SK-N-SH (cell line): Measurements from ENCODE around the gene PCSK6. TPM values are rescaled to one million over a fixed set of nuclear protein-coding genes. Genes with fewer than 3 reads are reported as not detected.

Experiments
- CTCF ChIA-PET: fragments of 300-600, 350-600 bp; formaldehyde crosslinking; extraction: SDS; loops from one replicate; lab custom pipeline; 2021; lab: Yijun Ruan, JAX
- POLR2A ChIA-PET: fragments of 350-600 bp; sonication (Branson Sonifier 250); formaldehyde crosslinking; extraction: SDS; loops from one replicate; lab custom pipeline; 2020; ENCODE audit warnings: antibody characterized with exemption, inconsistent platforms; lab: Yijun Ruan, JAX
- DNase-seq: peaks from one replicate; pipeline ENCODE4 v3.0.0; 2012
- H2AFZ ChIP-seq: fragments of 200-600 bp; sonication (generic); 2 replicates; pipeline ENCODE4 v1.8.1; 2016; ENCODE audit warnings: antibody characterized with exemption, mild to moderate bottlenecking, low read depth
- H3F3A ChIP-seq: fragments of 200-600 bp; sonication (generic); replicated peaks from 2 replicates; pipeline ENCODE3; 2016; ENCODE audit warnings: antibody characterized with exemption, mild to moderate bottlenecking; ENCODE audit not compliant: insufficient read depth
- H3K27ac ChIP-seq, 2 experiments: fragments of 200-500 bp in 1 of 2; fragments of 200-600 bp in 1 of 2; sonication (Bioruptor generic) in 1 of 2; sonication (generic), shearing (Covaris generic) in 1 of 2; 2 replicates each; pipeline versions ENCODE4 v1.5.1 to v1.6.1; 2014 to 2016; ENCODE audit warnings: low read depth in 2 of 2, inconsistent platforms in 1 of 2, low read length in 1 of 2, mild to moderate bottlenecking in 1 of 2, mixed read lengths in 1 of 2
- H3K27me3 ChIP-seq: fragments of 200-600 bp; sonication (generic), shearing (Covaris generic); 2 replicates; pipeline ENCODE4 v1.6.1; 2016; ENCODE audit warnings: mixed run types; ENCODE audit not compliant: insufficient read depth
- H3K36me3 ChIP-seq, 2 experiments: fragments of 200-500 bp in 1 of 2; fragments of 200-600 bp in 1 of 2; sonication (Bioruptor generic) in 1 of 2; sonication (generic) in 1 of 2; replicated peaks in 1 of 2; 2 replicates each; pipeline versions ENCODE3 to v1.5.1; 2014 to 2016; ENCODE audit warnings: low read length in 1 of 2, mild to moderate bottlenecking in 1 of 2; ENCODE audit not compliant: insufficient read depth in 2 of 2, control insufficient read depth in 1 of 2
- H3K4me1 ChIP-seq, 2 experiments: fragments of 200-500 bp in 1 of 2; fragments of 200-600 bp in 1 of 2; sonication (Bioruptor generic) in 1 of 2; sonication (generic), shearing (Covaris generic) in 1 of 2; 2 replicates each; pipeline versions ENCODE4 v1.5.1 to v1.6.1; 2014 to 2016; ENCODE audit warnings: low read depth in 1 of 2, low read length in 1 of 2, mixed run types in 1 of 2; ENCODE audit not compliant: insufficient read depth in 2 of 2, control insufficient read depth in 1 of 2
- H3K4me2 ChIP-seq: fragments of 200-600 bp; sonication (generic), shearing (Covaris generic); 2 replicates; pipeline ENCODE4 v1.6.1; 2017; ENCODE audit warnings: mixed run types
- H3K4me3 ChIP-seq, 2 experiments: fragments of 200-500 bp in 1 of 2; fragments of 200-600 bp in 1 of 2; sonication (Bioruptor generic) in 1 of 2; sonication (generic), shearing (Covaris generic) in 1 of 2; 2 replicates each; pipeline versions ENCODE4 v1.5.1 to v1.8.1; 2014 to 2016; ENCODE audit warnings: low read depth in 2 of 2, inconsistent platforms in 1 of 2, low read length in 1 of 2, mild to moderate bottlenecking in 1 of 2, mixed read lengths in 1 of 2, moderate library complexity in 1 of 2
- H3K79me2 ChIP-seq: fragments of 200-600 bp; sonication (generic); 2 replicates; pipeline ENCODE4 v1.8.1; 2017; ENCODE audit warnings: mild to moderate bottlenecking; ENCODE audit not compliant: insufficient read depth
- H3K9ac ChIP-seq: fragments of 200-600 bp; sonication (generic); 2 replicates; pipeline ENCODE4 v1.6.1; 2017; ENCODE audit warnings: mixed run types
- H3K9me2 ChIP-seq: fragments of 200-600 bp; sonication (generic); 2 replicates; pipeline ENCODE4 v1.6.1; 2017; ENCODE audit warnings: mixed run types
- H3K9me3 ChIP-seq: fragments of 200-600 bp; sonication (generic); 2 replicates; pipeline ENCODE4 v1.6.1; 2017; ENCODE audit warnings: mixed run types, mild to moderate bottlenecking, moderate library complexity
- H4K20me1 ChIP-seq: fragments of 200-600 bp; sonication (generic); 2 replicates; pipeline ENCODE4 v1.6.1; 2017; ENCODE audit warnings: mild to moderate bottlenecking, mixed run types; ENCODE audit not compliant: insufficient read depth
- EZH2phosphoT487 ChIP-seq: fragments of 200-600 bp; sonication (generic); IDR thresholded peaks from 2 replicates; pipeline ENCODE4 v1.6.1; 2017; ENCODE audit warnings: low read depth, mixed run types, mild to moderate bottlenecking, antibody characterized with exemption, moderate library complexity, borderline replicate concordance
- FOSL2 ChIP-seq: IDR thresholded peaks from 2 replicates; pipeline ENCODE4 v1.4.0; 2012; ENCODE audit warnings: low read depth, mild to moderate bottlenecking, moderate library complexity, borderline replicate concordance
- GABPA ChIP-seq: IDR thresholded peaks from 2 replicates; pipeline ENCODE4 v1.4.0; 2012; ENCODE audit warnings: low read depth, mild to moderate bottlenecking
- GATA2 ChIP-seq: sonication (generic); formaldehyde crosslinking; IDR thresholded peaks from 2 replicates; pipeline ENCODE4 v1.5.0; 2020; ENCODE audit warnings: mild to moderate bottlenecking, missing genetic modification reagents
- JUND ChIP-seq: IDR thresholded peaks from 2 replicates; pipeline ENCODE4 v1.4.0; 2012
- MXI1 ChIP-seq: IDR thresholded peaks from 2 replicates; pipeline ENCODE4 v1.6.1; 2012; ENCODE audit warnings: mild to moderate bottlenecking, low read depth, low read length, improper control_type of control experiment
- PBX3 ChIP-seq: IDR thresholded peaks from 2 replicates; pipeline ENCODE4; 2012
- POLR2AphosphoS5 ChIP-seq: IDR thresholded peaks from 2 replicates; pipeline ENCODE4 v1.6.1; 2012; ENCODE audit warnings: low read depth, low read length
- RAD21 ChIP-seq: IDR thresholded peaks from 2 replicates; pipeline ENCODE4 v1.6.1; 2012; ENCODE audit warnings: mild to moderate bottlenecking, low read length
- RFX5 ChIP-seq: IDR thresholded peaks from 2 replicates; pipeline ENCODE4 v1.6.1; 2012; ENCODE audit warnings: mild to moderate bottlenecking, improper control_type of control experiment, low read length
- SMC3 ChIP-seq: IDR thresholded peaks from 2 replicates; pipeline ENCODE4 v1.6.1; 2012; ENCODE audit warnings: low read depth, low read length, improper control_type of control experiment
- TAF1 ChIP-seq: IDR thresholded peaks from 2 replicates; pipeline ENCODE4 v1.6.1; 2012; ENCODE audit warnings: low read depth, mild to moderate bottlenecking, low read length, moderate library complexity, borderline replicate concordance
- TCF12 ChIP-seq: IDR thresholded peaks from 2 replicates; pipeline ENCODE4 v1.4.0; 2012
- USF2 ChIP-seq: fragments of 150-350 bp; IDR thresholded peaks from 2 replicates; pipeline ENCODE4 v1.6.1; 2017; ENCODE audit warnings: antibody characterized with exemption, low read length, low read depth, borderline replicate concordance
- ZBTB33 ChIP-seq: IDR thresholded peaks from 2 replicates; pipeline ENCODE4 v1.4.0; 2012; ENCODE audit warnings: low read depth, borderline replicate concordance
- WGBS: methylation state at CpG from one replicate; pipeline ENCODE4 v1.1.6; 2017; ENCODE audit warnings: low lambda C conversion rate; 5-methylcytosine and 5-hydroxymethylcytosine counted together
- polyA plus RNA-seq, 3 experiments: library from polyadenylated mRNA; depleted of rRNA; stranded (reverse); fragments of >200 nt; gene quantifications; 2 replicates each; pipeline ENCODE4 v1.2.3, GENCODE V29; 2012

Gene PCSK6
- polyA plus RNA-seq, 1 of the 3 experiments (the other 2 are of a cell fraction), result 0.03 TPM

- Histone ChIP-seq H3K4me3 (no peak overlapping the region), H3K36me3 (no peaks in the 10 kb centered on the region), H2AFZ (no peak overlapping the region), H3K9ac (no peak overlapping the region), H3K4me1 (peaks cover 0 to 7% of the 10 kb centered on the region in 2 experiments; a peak in 1 of 4 replicates), H3K9me3 (no peaks in the 10 kb centered on the region), H3F3A (no peaks in the 10 kb centered on the region), H3K27me3 (no peaks in the 10 kb centered on the region), H3K4me2 (no peak overlapping the region), H3K9me2 (no peaks in the 10 kb centered on the region), H3K27ac (no peak overlapping the region), H4K20me1 (no peaks in the 10 kb centered on the region), H3K79me2 (no peaks in the 10 kb centered on the region)
- DNase-seq, result no peak
- ChIA-PET CTCF (interaction anchor here (1.0 kb wide), 2 partner anchors 11 to 134 kb away, joined by 3 read pairs; no protein-coding TSS in a partner anchor), POLR2A (no interaction called here)
- no peak for TF ChIP-seq POLR2AphosphoS5
- TF ChIP-seq MXI1, result no peak
- TF ChIP-seq TCF12, result no peak
- TF ChIP-seq EZH2phosphoT487, result no peak
- TF ChIP-seq TAF1, result no peak
- no peak for TF ChIP-seq PBX3
- TF ChIP-seq ZBTB33, result no peak
- TF ChIP-seq GATA2 (CRISPR knock-in tag), result no peak
- no peak for TF ChIP-seq RFX5
- TF ChIP-seq SMC3, result no peak
- no peak for TF ChIP-seq FOSL2
- 80% methylated on average over 13 of the region's 14 CpGs for WGBS
Observed at GRCh38 chr15:101368086-101368780, 121.3 kb downstream of the PCSK6 start.

- ChIA-PET CTCF (interaction anchor here (1.0 kb wide), 1 partner anchor 135 kb away, joined by 3 read pairs; no protein-coding TSS in a partner anchor), POLR2A (no interaction called here)
- 18% methylated on average over 3 of the region's 3 CpGs for WGBS
Observed at GRCh38 chr15:101366853-101367252, 122.7 kb downstream of the PCSK6 start.

More at GRCh38 chr15:101366853-101367252, 122.7 kb downstream of the PCSK6 start:
- H3F3A ChIP-seq, result no peaks in the 10 kb centered on the region
- TF ChIP-seq USF2, result no peak
- no peak for TF ChIP-seq MXI1
- no peak for TF ChIP-seq GABPA
- no peak for TF ChIP-seq GATA2 (CRISPR knock-in tag)
- TF ChIP-seq RAD21, result no peak
- TF ChIP-seq POLR2AphosphoS5, result no peak
- TF ChIP-seq JUND, result no peak
- H2AFZ ChIP-seq, result no peak overlapping the region
- no peak overlapping the region for H3K4me3 ChIP-seq
- H3K79me2 ChIP-seq, result no peaks in the 10 kb centered on the region
- H3K4me2 ChIP-seq, result no peak overlapping the region
- no peak for DNase-seq
- H3K4me1 ChIP-seq, result peaks cover 0 to 7% of the 10 kb centered on the region in 2 experiments; a peak in 1 of 4 replicates
- H3K9me2 ChIP-seq, result no peaks in the 10 kb centered on the region
- H4K20me1 ChIP-seq, result no peaks in the 10 kb centered on the region
- H3K27ac ChIP-seq, result no peak overlapping the region
- H3K9me3 ChIP-seq, result no peaks in the 10 kb centered on the region
- H3K36me3 ChIP-seq, result no peaks in the 10 kb centered on the region
- no peaks in the 10 kb centered on the region for H3K27me3 ChIP-seq
- H3K9ac ChIP-seq, result no peak overlapping the region
